Suppressor macrophage (primary cell): Measurements from ENCODE around the gene CHFR.
A peak's percentile ranks its signal among the peaks of the same experiment; 100 is the strongest.
"Not testable (repeated sequence)": the region's sequence is repeated elsewhere in the genome, so short reads cannot be mapped to it uniquely, and the experiment has no call there.

ENCODE experiments used
- DNase-seq, 4 experiments: peaks; one replicate each; pipeline ENCODE4 v3.0.0-alpha.2; 2020 to 2022

The CHFR gene

GRCh38 chr12:132873724-132874123, 13.7 kb downstream of the CHFR start:
- DNase-seq, result no peak

- DNase-seq, result no peak
Observed at GRCh38 chr12:132872975-132873421, 14.4 kb downstream of the CHFR start.

GRCh38 chr12:132872073-132872855, 15.1 kb downstream of the CHFR start:
- no peak for DNase-seq

GRCh38 chr12:132869551-132869950, 17.9 kb downstream of the CHFR start:
- no peak for DNase-seq

GRCh38 chr12:132866251-132866828, 21.1 kb downstream of the CHFR start:
- DNase-seq, result peak; percentile 9 to 45 (median 40)

- no peak for DNase-seq
Observed at GRCh38 chr12:132861558-132861957, 25.8 kb downstream of the CHFR start.

- peak in 1 of 4 experiments; percentile 13 for DNase-seq
Observed at GRCh38 chr12:132858718-132859266, 28.6 kb downstream of the CHFR start.

GRCh38 chr12:132857019-132857418, 30.4 kb downstream of the CHFR start:
- not testable (repeated sequence) for DNase-seq

- DNase-seq, result no peak
Observed at GRCh38 chr12:132856581-132856980, 30.8 kb downstream of the CHFR start.

- DNase-seq, result not testable (repeated sequence)
Observed at GRCh38 chr12:132855211-132855610, 32.2 kb downstream of the CHFR start.

- no peak for DNase-seq
Observed at GRCh38 chr12:132853285-132854092, 33.9 kb downstream of the CHFR start.

- no peak for DNase-seq
Observed at GRCh38 chr12:132852496-132852895, 34.9 kb downstream of the CHFR start.

- no peak for DNase-seq
Observed at GRCh38 chr12:132851465-132851864, 35.9 kb downstream of the CHFR start.

- DNase-seq, result no peak
Observed at GRCh38 chr12:132850291-132850690, 37.1 kb downstream of the CHFR start.

GRCh38 chr12:132848521-132848920, 38.9 kb downstream of the CHFR start:
- no peak for DNase-seq

GRCh38 chr12:132847363-132848356, 39.7 kb downstream of the CHFR start:
- no peak for DNase-seq

GRCh38 chr12:132844681-132845080, 42.7 kb downstream of the CHFR start:
- not testable (repeated sequence) for DNase-seq

- DNase-seq, result no peak
Observed at GRCh38 chr12:132842449-132843045, 44.9 kb downstream of the CHFR start.

- DNase-seq, result no peak
Observed at GRCh38 chr12:132841151-132841550, 46.3 kb downstream of the CHFR start.

GRCh38 chr12:132840536-132840935, 46.9 kb downstream of the CHFR start:
- no peak for DNase-seq

- DNase-seq, result no peak
Observed at GRCh38 chr12:132839558-132840235, 47.7 kb downstream of the CHFR start.
